Measurements from ENCODE around the gene UBA6. TPM values are rescaled to one million over a fixed set of nuclear protein-coding genes. Genes with fewer than 3 reads are reported as not detected.

Gene UBA6
- total and polyA plus RNA-seq, 2 donors from 2014 or later: 5.2 to 45.8 TPM

DNA sequence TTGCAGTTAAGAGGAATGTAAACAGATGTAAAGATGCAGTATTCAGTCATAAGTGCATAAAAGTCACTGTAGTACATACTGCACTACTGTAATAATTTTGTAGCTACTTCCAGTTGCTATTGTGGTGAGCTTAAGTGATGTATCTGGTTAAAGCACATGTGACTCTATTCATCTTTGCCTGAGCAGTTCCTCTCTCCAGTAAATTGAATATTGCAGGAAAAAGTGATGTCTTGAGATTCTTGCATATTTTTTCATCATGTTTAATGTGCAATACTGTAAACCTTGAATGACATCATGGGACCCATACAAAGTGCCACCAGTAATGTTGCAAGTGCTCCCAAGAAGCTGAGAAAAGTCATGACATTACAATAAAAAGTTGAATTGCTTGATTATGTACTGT, 9.6 kb downstream of the UBA6 start:
- Histone ChIP-seq H3K4me3 (ENCODE audit: low read length in 3 of 3) (no peak overlapping the region), H3K9ac (ENCODE audit: low read length in 3 of 3) (no peak overlapping the region), H3K36me3 (ENCODE audit: control insufficient read depth in 2 of 3, insufficient read depth in 3 of 3, low read length in 3 of 3) (peaks cover 0 to 4% (median 0%) of the 10 kb centered on the region in 3 donors), H3K9me3 (ENCODE audit: control insufficient read depth in 2 of 3, insufficient read depth in 1 of 3, low read length in 3 of 3) (no peaks in the 10 kb centered on the region), H3K27me3 (ENCODE audit: control insufficient read depth, insufficient read depth, low read length) (no peaks in the 10 kb centered on the region), H3K27ac (ENCODE audit: low read depth in 2 of 2, low read length in 2 of 2) (no peak overlapping the region), H3K4me1 (ENCODE audit: control insufficient read depth in 2 of 3, insufficient read depth in 2 of 3, low read depth in 1 of 3, low read length in 3 of 3) (no peaks in the 10 kb centered on the region)
- intact Hi-C loops (cut with DNase I): no loop called here
- no peak for DNase-seq
- TF ChIP-seq, protein P1, sequence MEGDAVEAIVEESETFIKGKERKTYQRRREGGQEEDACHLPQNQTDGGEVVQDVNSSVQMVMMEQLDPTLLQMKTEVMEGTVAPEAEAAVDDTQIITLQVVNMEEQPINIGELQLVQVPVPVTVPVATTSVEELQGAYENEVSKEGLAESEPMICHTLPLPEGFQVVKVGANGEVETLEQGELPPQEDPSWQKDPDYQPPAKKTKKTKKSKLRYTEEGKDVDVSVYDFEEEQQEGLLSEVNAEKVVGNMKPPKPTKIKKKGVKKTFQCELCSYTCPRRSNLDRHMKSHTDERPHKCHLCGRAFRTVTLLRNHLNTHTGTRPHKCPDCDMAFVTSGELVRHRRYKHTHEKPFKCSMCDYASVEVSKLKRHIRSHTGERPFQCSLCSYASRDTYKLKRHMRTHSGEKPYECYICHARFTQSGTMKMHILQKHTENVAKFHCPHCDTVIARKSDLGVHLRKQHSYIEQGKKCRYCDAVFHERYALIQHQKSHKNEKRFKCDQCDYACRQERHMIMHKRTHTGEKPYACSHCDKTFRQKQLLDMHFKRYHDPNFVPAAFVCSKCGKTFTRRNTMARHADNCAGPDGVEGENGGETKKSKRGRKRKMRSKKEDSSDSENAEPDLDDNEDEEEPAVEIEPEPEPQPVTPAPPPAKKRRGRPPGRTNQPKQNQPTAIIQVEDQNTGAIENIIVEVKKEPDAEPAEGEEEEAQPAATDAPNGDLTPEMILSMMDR (IDR thresholded peaks at IDR 0.05; ENCODE audit: borderline replicate concordance, extremely low read depth, insufficient read depth): no peak
- FAIRE-seq: no peak

DNA sequence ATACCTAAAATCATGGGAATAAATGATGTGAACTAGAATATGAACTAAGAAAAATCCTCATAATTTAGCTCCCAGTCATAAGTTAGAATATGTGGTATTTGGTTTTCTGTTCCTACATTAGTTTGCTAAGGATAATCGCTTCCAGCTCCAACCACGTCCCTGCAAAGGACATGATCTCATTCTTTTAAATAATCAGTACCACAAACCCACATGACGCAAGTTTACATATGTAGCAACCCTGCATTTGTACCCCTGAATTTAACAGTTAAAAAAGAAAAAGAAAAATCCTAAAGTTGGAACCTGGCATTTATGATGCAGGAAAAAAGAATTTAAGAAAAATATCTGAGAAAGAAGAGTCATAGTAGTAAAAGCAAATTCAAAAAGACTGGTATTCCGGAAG, 13.3 kb downstream of the UBA6 start:
- TF ChIP-seq, protein P1 (IDR thresholded peaks at IDR 0.05; ENCODE audit: borderline replicate concordance, extremely low read depth, insufficient read depth): no peak
- DNase-seq (no peak), FAIRE-seq (no peak)
- Histone ChIP-seq H3K27me3 (ENCODE audit: control insufficient read depth, insufficient read depth, low read length) (no peaks in the 10 kb centered on the region), H3K9me3 (ENCODE audit: control insufficient read depth in 2 of 3, insufficient read depth in 1 of 3, low read length in 3 of 3) (no peaks in the 10 kb centered on the region), H3K4me3 (ENCODE audit: low read length in 3 of 3) (no peak overlapping the region), H3K36me3 (ENCODE audit: control insufficient read depth in 2 of 3, insufficient read depth in 3 of 3, low read length in 3 of 3) (peaks cover 0 to 4% (median 0%) of the 10 kb centered on the region in 3 donors), H3K27ac (ENCODE audit: low read depth in 2 of 2, low read length in 2 of 2) (no peak overlapping the region), H3K9ac (ENCODE audit: low read length in 3 of 3) (no peak overlapping the region), H3K4me1 (ENCODE audit: control insufficient read depth in 2 of 3, insufficient read depth in 2 of 3, low read depth in 1 of 3, low read length in 3 of 3) (no peaks in the 10 kb centered on the region)
- intact Hi-C loops (cut with DNase I): no loop called here

DNA sequence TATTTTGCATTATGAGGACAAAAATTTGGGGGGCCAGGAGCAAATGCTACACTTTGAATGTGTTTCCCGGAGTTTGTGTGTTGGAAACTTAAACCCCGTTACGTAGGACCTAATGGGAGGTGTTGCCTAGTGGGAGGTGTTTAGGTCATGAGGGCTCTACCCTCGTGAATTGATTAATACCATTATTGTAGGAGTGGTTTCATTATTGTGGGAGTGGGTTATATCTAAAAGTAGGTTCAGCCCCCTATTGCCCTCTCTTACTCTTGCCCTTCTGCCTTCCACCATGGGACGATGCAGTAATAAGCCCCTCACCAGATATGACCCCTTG, 15.5 kb downstream of the UBA6 start:
- Histone ChIP-seq H3K36me3 (ENCODE audit: control insufficient read depth in 2 of 3, insufficient read depth in 3 of 3, low read length in 3 of 3) (peaks cover 0 to 5% (median 2%) of the 10 kb centered on the region in 3 donors), H3K9ac (ENCODE audit: low read length in 3 of 3) (no peak overlapping the region), H3K27ac (ENCODE audit: low read depth in 2 of 2, low read length in 2 of 2) (no peak overlapping the region), H3K9me3 (ENCODE audit: control insufficient read depth in 2 of 3, insufficient read depth in 1 of 3, low read length in 3 of 3) (no peaks in the 10 kb centered on the region), H3K4me1 (ENCODE audit: control insufficient read depth in 2 of 3, insufficient read depth in 2 of 3, low read depth in 1 of 3, low read length in 3 of 3) (no peaks in the 10 kb centered on the region), H3K4me3 (ENCODE audit: low read length in 3 of 3) (no peak overlapping the region), H3K27me3 (ENCODE audit: control insufficient read depth, insufficient read depth, low read length) (no peaks in the 10 kb centered on the region)
- DNase-seq (no peak), FAIRE-seq (no peak)
- TF ChIP-seq, protein P1 (IDR thresholded peaks at IDR 0.05; ENCODE audit: borderline replicate concordance, extremely low read depth, insufficient read depth): no peak
- intact Hi-C loops (cut with DNase I): no loop called here

DNA sequence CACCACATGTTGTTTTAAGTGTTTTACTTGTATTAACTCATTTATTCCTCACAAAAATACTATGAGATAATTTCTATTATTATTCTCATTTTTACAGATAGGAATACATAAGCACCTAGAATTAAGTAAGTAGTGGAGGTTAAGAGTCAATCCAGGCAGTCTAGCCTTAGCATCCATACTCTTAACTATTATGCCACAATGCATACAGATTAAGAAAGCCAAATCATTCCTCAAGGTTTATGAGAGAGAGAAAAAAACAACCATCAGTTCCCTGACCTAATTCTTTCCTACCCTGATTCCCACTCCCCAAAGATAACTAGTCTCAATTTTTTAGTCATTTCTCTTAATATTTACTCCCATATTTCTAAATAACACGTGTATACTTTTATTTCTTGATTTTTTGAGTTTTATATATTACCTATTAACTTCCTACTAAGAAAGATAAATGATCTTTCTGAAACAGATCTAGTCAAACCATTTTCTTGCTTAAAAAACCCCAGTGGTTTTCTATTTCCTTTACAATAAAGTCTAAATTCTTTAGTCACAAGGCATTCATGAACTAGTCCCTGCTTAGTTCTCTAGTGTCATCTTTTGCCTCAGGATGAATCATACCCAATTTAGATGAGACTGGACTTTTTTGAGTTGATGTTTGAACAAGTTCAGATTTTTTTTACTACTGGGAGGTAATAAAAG, 16.0 kb downstream of the UBA6 start:
- DNase-seq (no peak), FAIRE-seq (no peak)
- H3K27ac ChIP-seq (ENCODE audit: low read depth in 2 of 2, low read length in 2 of 2): no peak overlapping the region
- TF ChIP-seq, protein P1 (IDR thresholded peaks at IDR 0.05; ENCODE audit: borderline replicate concordance, extremely low read depth, insufficient read depth): no peak
- no peaks in the 10 kb centered on the region for H3K9me3 ChIP-seq (ENCODE audit: control insufficient read depth in 2 of 3, insufficient read depth in 1 of 3, low read length in 3 of 3)
- intact Hi-C loops (cut with DNase I): no loop called here
- no peaks in the 10 kb centered on the region for H3K27me3 ChIP-seq (ENCODE audit: control insufficient read depth, insufficient read depth, low read length)
- H3K4me1 ChIP-seq (ENCODE audit: control insufficient read depth in 2 of 3, insufficient read depth in 2 of 3, low read depth in 1 of 3, low read length in 3 of 3): no peaks in the 10 kb centered on the region
- H3K4me3 ChIP-seq (ENCODE audit: low read length in 3 of 3): no peak overlapping the region
- H3K36me3 ChIP-seq (ENCODE audit: control insufficient read depth in 2 of 3, insufficient read depth in 3 of 3, low read length in 3 of 3): peaks cover 0 to 5% (median 2%) of the 10 kb centered on the region in 3 donors
- H3K9ac ChIP-seq (ENCODE audit: low read length in 3 of 3): no peak overlapping the region

Data from kidney (tissue), 14 donors.